ENCODE data around the gene SLC45A1. TPM values are rescaled to one million over a fixed set of nuclear protein-coding genes. Genes with fewer than 3 reads are reported as not detected.

SLC45A1 gene
- total RNA-seq, 2 experiments from 2014 or later: 0.88 to 0.98 TPM

GRCh38 chr1:8354038-8354437 is 36.1 kb downstream of the SLC45A1 start:
- Histone ChIP-seq H3K9me3 (ENCODE audit: control insufficient read depth in 1 of 2, insufficient read depth in 1 of 2, low read length in 2 of 2) (no peaks in the 10 kb centered on the region), H3K27me3 (ENCODE audit: control insufficient read depth in 1 of 2, insufficient read depth in 2 of 2, low read length in 2 of 2) (no peaks in the 10 kb centered on the region), H3K4me3 (ENCODE audit: low read length) (no peak overlapping the region), H3K27ac (ENCODE audit: low read depth in 1 of 2, low read length in 2 of 2) (no peak overlapping the region), H3K4me1 (ENCODE audit: insufficient read depth, low read length) (peaks cover 2% of the 10 kb centered on the region), H3K36me3 (ENCODE audit: insufficient read depth, low read length) (peaks cover 58% of the 10 kb centered on the region)
- CTCF ChIA-PET: no interaction called here
- no peak for DNase-seq
- H3K27ac Mint-ChIP-seq: no peak overlapping the region
- no peaks in the 10 kb centered on the region for H3K9me3 Mint-ChIP-seq
- no peaks in the 10 kb centered on the region for H3K27me3 Mint-ChIP-seq
- POLR2A ChIA-PET: no interaction called here
- TF ChIP-seq CTCF (IDR thresholded peaks at IDR 0.05): no peak
- intact Hi-C loops (cut with DNase I, micrococcal nuclease): no loop called here
- ATAC-seq (ENCODE audit: poor library complexity): no peak
- no peak overlapping the region for H3K4me3 Mint-ChIP-seq
- H3K4me1 Mint-ChIP-seq (ENCODE audit: low read depth): peaks cover under 1% of the 10 kb centered on the region
- H3K36me3 Mint-ChIP-seq (ENCODE audit: low read depth): peaks cover 63% of the 10 kb centered on the region

- Mint-ChIP-seq H3K27me3 (no peaks in the 10 kb centered on the region), H3K27ac (no peak overlapping the region), H3K36me3 (ENCODE audit: low read depth) (peaks cover 72% of the 10 kb centered on the region), H3K4me1 (ENCODE audit: low read depth) (no peaks in the 10 kb centered on the region), H3K9me3 (no peaks in the 10 kb centered on the region), H3K4me3 (no peak overlapping the region)
- ATAC-seq (ENCODE audit: poor library complexity): no peak
- H3K36me3 ChIP-seq (ENCODE audit: insufficient read depth, low read length): peaks cover 72% of the 10 kb centered on the region
- no peak overlapping the region for H3K4me3 ChIP-seq (ENCODE audit: low read length)
- no peak for DNase-seq
- TF ChIP-seq CTCF (IDR thresholded peaks at IDR 0.05): no peak
- H3K9me3 ChIP-seq (ENCODE audit: control insufficient read depth in 1 of 2, insufficient read depth in 1 of 2, low read length in 2 of 2): no peaks in the 10 kb centered on the region
- H3K4me1 ChIP-seq (ENCODE audit: insufficient read depth, low read length): no peaks in the 10 kb centered on the region
- CTCF ChIA-PET: no interaction called here
- intact Hi-C loops (cut with DNase I, micrococcal nuclease): no loop called here
- no peaks in the 10 kb centered on the region for H3K27me3 ChIP-seq (ENCODE audit: control insufficient read depth in 1 of 2, insufficient read depth in 2 of 2, low read length in 2 of 2)
- POLR2A ChIA-PET: no interaction called here
- no peak overlapping the region for H3K27ac ChIP-seq (ENCODE audit: low read depth in 1 of 2, low read length in 2 of 2)
These were observed 37.7 kb downstream of the SLC45A1 start for GRCh38 chr1:8355439-8356255.

GRCh38 chr1:8356256-8357209 is 38.6 kb downstream of the SLC45A1 start:
- Histone ChIP-seq H3K36me3 (ENCODE audit: insufficient read depth, low read length) (peaks cover 81% of the 10 kb centered on the region), H3K4me1 (ENCODE audit: insufficient read depth, low read length) (no peaks in the 10 kb centered on the region), H3K27me3 (ENCODE audit: control insufficient read depth in 1 of 2, insufficient read depth in 2 of 2, low read length in 2 of 2) (no peaks in the 10 kb centered on the region), H3K27ac (ENCODE audit: low read depth in 1 of 2, low read length in 2 of 2) (no peak overlapping the region), H3K9me3 (ENCODE audit: control insufficient read depth in 1 of 2, insufficient read depth in 1 of 2, low read length in 2 of 2) (no peaks in the 10 kb centered on the region), H3K4me3 (ENCODE audit: low read length) (no peak overlapping the region)
- H3K27ac Mint-ChIP-seq: peak overlapping the region; percentile 24
- POLR2A ChIA-PET: no interaction called here
- CTCF ChIA-PET: no interaction called here
- intact Hi-C loops (cut with DNase I, micrococcal nuclease): no loop called here
- H3K9me3 Mint-ChIP-seq: no peaks in the 10 kb centered on the region
- peaks cover 78% of the 10 kb centered on the region for H3K36me3 Mint-ChIP-seq (ENCODE audit: low read depth)
- TF ChIP-seq CTCF (IDR thresholded peaks at IDR 0.05): no peak
- H3K4me1 Mint-ChIP-seq (ENCODE audit: low read depth): no peaks in the 10 kb centered on the region
- H3K4me3 Mint-ChIP-seq: no peak overlapping the region
- DNase-seq (no peak), ATAC-seq (ENCODE audit: poor library complexity) (no peak)
- no peaks in the 10 kb centered on the region for H3K27me3 Mint-ChIP-seq
